Dendritic cell treated with granulocyte-macrophage colony-stimulating factor and Interleukin-4, amounts not matched to agents 40 ng/mL and 50 ng/mL, for 4 days (primary cell): ENCODE data around the gene SYNE1.

ENCODE experiments used
- H3K27ac Mint-ChIP-seq: one replicate; pipeline ENCODE4 v1.8.0; 2022; ENCODE audit warnings: mild to moderate bottlenecking, mixed read lengths
- H3K27me3 Mint-ChIP-seq: one replicate; pipeline ENCODE4 v1.8.0; 2022; ENCODE audit warnings: mild to moderate bottlenecking, mixed read lengths
- H3K36me3 Mint-ChIP-seq: one replicate; pipeline ENCODE4 v1.8.0; 2022; ENCODE audit warnings: low read depth, mixed read lengths
- H3K4me1 Mint-ChIP-seq: one replicate; pipeline ENCODE4 v1.8.0; 2022; ENCODE audit warnings: low read depth, mixed read lengths
- H3K4me3 Mint-ChIP-seq: one replicate; pipeline ENCODE4 v1.8.0; 2022; ENCODE audit warnings: mild to moderate bottlenecking, moderate library complexity, mixed read lengths
- H3K9me3 Mint-ChIP-seq: one replicate; pipeline ENCODE4 v1.8.0; 2022; ENCODE audit warnings: mixed read lengths
- intact Hi-C: fragments of 100-400 bp; cut with micrococcal nuclease; formaldehyde crosslinking; loops from one replicate; pipeline ENCODE4 v1.15.0; 2022

Gene SYNE1

DNA sequence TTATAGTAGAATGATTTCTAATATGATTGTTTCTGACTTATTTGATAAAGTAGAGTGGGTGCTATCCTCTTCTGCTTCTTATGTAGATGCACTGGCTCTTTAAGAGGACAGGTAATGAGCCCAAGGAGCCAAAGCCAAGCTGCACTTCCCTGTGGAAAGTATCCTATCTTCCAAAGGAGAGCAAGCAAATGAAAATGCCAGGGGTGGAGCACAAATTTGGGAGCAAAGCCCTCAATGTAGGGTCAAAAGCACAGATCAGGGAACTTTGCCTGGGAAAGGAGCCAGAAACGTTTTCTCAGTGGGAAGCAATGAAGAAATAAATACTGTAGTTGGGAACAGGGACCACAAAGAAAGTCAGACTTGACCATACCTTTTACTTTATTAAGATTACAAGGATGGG lies 242.9 kb downstream of the SYNE1 start:
- no peak overlapping the region for H3K27ac Mint-ChIP-seq
- no peaks in the 10 kb centered on the region for H3K4me1 Mint-ChIP-seq
- intact Hi-C loops: no loop called here
- H3K9me3 Mint-ChIP-seq: no peaks in the 10 kb centered on the region
- H3K4me3 Mint-ChIP-seq: no peak overlapping the region
- H3K36me3 Mint-ChIP-seq: no peaks in the 10 kb centered on the region
- H3K27me3 Mint-ChIP-seq: no peaks in the 10 kb centered on the region

DNA sequence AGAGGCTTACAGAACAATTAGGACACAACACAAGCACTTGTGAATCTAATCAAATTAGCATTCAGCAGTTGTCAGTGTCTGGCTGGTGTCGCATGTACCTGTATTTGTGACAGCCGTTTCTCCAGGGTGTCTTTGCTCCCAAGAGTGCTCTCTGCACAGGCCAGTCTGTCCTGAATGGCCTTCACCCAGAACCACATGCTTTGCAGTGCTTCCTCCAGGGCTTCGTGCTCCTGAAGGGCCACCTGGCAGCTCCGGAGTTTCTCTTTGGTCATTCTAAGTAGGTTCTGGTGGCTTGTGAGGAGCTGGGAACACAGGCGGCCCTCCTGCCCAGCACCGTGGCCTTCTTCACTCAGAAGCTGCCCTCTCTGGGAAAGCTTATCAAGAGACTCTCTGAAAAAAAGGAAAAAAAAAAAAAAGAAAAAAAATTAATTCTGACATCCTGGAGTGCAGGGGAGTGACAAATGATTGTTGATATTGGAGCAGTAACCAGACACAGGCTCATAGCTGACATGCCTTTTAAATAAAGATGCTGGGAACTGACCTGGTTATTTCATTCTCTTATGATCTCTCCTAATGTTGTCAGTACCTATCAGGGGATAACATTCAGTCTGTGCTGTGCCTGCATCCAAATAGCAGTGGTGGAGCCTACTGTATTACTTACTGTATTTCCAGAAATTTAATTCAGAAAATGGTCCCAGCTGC lies 245.8 kb downstream of the SYNE1 start:
- Mint-ChIP-seq H3K36me3 (no peaks in the 10 kb centered on the region), H3K4me3 (no peak overlapping the region), H3K27me3 (no peaks in the 10 kb centered on the region), H3K4me1 (no peaks in the 10 kb centered on the region), H3K9me3 (no peaks in the 10 kb centered on the region), H3K27ac (no peak overlapping the region)
- intact Hi-C loops: no loop called here

DNA sequence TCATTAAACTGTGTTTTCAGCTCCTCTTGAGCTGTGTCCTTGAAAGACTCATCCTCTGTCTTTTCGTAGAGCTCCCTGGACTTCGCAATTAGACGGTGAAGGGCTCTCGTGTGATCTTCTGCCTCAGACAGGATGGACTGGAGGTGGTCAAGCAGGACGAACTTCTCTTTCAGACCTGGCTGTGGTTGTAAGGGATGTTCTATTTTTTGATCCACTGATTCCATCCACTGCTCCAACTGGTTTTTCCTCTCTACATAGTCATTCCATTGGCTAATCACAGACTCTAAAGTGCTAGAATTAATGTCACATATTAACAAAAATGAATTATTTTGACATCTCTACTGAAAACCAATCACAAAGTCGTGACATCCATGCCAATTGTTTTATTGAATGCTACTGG lies 250.1 kb downstream of the SYNE1 start:
- intact Hi-C loops: no loop called here
- no peaks in the 10 kb centered on the region for H3K27me3 Mint-ChIP-seq
- no peaks in the 10 kb centered on the region for H3K36me3 Mint-ChIP-seq
- H3K9me3 Mint-ChIP-seq: no peaks in the 10 kb centered on the region
- no peak overlapping the region for H3K27ac Mint-ChIP-seq
- H3K4me3 Mint-ChIP-seq: no peak overlapping the region
- no peaks in the 10 kb centered on the region for H3K4me1 Mint-ChIP-seq

DNA sequence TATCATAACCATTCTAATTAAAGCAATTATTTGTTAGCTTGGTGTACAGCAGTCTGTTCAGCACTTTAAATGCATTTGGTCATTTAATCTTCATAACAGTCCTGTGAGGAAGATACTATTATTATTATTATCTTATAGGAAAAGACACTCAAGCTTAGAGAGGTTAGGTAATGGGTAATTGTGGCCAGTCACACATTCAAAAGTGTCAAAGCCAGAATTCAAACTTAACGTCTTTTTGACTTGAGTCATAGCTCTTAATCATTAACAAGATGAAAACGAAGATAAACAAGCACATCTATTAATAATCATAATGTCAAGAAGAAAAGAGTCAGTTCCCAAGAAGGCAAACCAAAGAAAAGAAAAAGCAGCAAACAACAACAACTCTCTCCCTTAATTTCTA lies 251.0 kb downstream of the SYNE1 start:
- Mint-ChIP-seq H3K27me3 (no peaks in the 10 kb centered on the region), H3K27ac (no peak overlapping the region), H3K9me3 (no peaks in the 10 kb centered on the region), H3K4me3 (no peak overlapping the region), H3K36me3 (no peaks in the 10 kb centered on the region), H3K4me1 (no peaks in the 10 kb centered on the region)
- intact Hi-C loops: no loop called here

DNA sequence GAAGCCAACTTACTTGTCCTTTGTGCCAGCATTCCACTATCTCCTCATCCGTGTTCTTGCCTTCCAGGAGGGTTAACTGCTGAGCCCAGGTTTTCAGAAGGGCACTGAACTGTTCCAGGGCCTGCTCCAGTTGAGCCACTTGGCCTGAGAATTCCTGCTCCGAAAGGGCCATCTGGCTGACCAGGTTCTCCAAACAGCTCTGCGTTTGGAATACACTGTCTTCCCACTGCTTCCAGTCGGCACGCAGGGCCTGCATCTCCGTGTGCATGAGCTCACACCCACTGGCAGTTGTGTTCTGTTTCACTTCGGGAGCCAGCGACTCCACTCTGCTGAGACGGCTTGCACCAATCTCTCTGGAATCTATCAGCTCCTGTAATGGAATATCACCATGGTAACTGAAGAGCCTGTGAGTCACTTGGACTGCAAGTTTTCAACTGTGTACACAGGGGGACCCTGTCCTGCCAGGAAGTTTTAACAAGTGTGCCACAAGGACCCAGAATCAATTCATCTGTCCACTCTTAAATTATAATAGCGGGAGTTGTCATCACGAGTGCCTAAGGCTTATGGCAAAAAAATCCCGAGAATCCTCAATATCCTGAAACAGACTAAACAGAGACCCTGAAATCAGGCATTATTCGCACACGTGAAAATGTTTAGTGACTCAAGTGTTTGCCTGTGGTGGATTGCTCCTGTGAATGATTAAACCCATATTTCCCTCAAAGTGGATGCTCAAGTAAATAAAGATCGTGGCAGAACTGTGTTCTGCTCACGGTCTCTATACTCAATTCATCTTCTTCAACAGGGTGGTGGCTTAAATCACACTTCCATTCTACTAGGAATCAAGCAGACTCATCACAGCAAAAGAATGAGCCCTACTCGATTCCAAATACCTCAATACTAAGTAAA lies 255.9 kb downstream of the SYNE1 start:
- no peaks in the 10 kb centered on the region for H3K27me3 Mint-ChIP-seq

DNA sequence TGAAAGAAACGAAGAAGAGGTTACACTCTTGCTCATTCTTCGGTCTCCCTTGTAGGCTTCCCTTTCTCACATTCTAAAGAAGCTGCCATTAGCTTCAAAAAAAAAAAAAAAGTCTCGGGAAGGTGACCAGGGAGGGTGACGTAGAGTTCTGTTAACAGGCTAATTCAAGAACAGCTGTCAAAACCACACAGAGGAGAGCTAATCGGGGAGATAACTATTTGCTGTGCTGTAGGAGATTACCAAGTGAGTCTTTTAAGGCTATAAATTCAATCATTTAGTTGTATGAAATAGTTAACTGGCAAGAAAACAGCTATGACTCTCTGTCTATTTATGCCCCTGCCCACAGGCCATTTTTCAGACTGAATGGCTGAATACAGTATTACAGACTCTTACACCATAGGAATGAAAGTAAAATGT lies 256.8 kb downstream of the SYNE1 start:
- H3K4me1 Mint-ChIP-seq: no peaks in the 10 kb centered on the region
- H3K4me3 Mint-ChIP-seq: no peak overlapping the region
- H3K9me3 Mint-ChIP-seq: no peaks in the 10 kb centered on the region
- no peaks in the 10 kb centered on the region for H3K27me3 Mint-ChIP-seq
- H3K27ac Mint-ChIP-seq: no peak overlapping the region
- no peaks in the 10 kb centered on the region for H3K36me3 Mint-ChIP-seq
- intact Hi-C loops: no loop called here

More for the DNA sequence above, 255.9 kb downstream of the SYNE1 start:
- H3K4me3 Mint-ChIP-seq: no peak overlapping the region
- H3K4me1 Mint-ChIP-seq: no peaks in the 10 kb centered on the region
- intact Hi-C loops: no loop called here
- H3K9me3 Mint-ChIP-seq: no peaks in the 10 kb centered on the region
- H3K36me3 Mint-ChIP-seq: no peaks in the 10 kb centered on the region
- no peak overlapping the region for H3K27ac Mint-ChIP-seq

DNA sequence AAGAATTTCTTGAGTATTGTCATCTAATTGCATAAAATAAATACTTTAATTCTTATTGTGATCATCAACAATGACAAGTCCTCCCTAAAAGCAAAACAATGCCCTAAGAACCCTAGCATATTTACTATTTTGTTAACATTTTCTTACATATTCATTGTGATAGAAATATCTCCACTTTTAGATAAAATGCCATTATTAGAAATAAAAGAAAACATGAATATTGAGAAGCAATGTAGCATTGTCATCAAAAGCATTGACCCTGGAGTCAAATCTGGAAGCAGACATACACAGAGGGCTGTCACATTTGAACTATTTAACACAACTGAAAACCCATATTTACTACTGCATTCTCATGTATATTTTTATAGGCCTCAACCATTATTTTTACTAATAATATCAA lies 257.7 kb downstream of the SYNE1 start:
- no peaks in the 10 kb centered on the region for H3K9me3 Mint-ChIP-seq
- H3K27me3 Mint-ChIP-seq: no peaks in the 10 kb centered on the region
- no peaks in the 10 kb centered on the region for H3K36me3 Mint-ChIP-seq
- no peak overlapping the region for H3K4me3 Mint-ChIP-seq
- no peak overlapping the region for H3K27ac Mint-ChIP-seq
- intact Hi-C loops: no loop called here
- no peaks in the 10 kb centered on the region for H3K4me1 Mint-ChIP-seq

DNA sequence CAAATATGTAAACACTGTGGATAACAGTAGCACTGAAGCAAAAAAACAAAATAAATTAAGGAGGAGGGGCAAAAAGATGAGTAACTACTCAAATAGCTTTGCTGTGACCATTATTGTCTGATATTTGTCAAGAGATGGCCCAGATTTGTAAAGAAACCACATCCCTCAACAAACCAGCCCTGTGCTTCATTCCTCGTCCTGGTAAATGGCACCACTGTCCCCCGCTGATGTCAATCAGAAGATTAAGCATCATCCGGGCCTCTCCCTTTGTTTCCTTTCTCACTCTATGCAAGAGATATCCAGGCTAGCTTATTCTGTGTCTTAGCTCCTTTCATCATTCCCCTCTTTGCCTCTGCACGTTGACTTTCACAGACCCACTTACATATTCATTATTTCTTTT lies 259.0 kb downstream of the SYNE1 start:
- no peaks in the 10 kb centered on the region for H3K36me3 Mint-ChIP-seq
- no peak overlapping the region for H3K4me3 Mint-ChIP-seq
- no peaks in the 10 kb centered on the region for H3K4me1 Mint-ChIP-seq
- no peaks in the 10 kb centered on the region for H3K9me3 Mint-ChIP-seq
- intact Hi-C loops: no loop called here
- no peak overlapping the region for H3K27ac Mint-ChIP-seq
- H3K27me3 Mint-ChIP-seq: no peaks in the 10 kb centered on the region

DNA sequence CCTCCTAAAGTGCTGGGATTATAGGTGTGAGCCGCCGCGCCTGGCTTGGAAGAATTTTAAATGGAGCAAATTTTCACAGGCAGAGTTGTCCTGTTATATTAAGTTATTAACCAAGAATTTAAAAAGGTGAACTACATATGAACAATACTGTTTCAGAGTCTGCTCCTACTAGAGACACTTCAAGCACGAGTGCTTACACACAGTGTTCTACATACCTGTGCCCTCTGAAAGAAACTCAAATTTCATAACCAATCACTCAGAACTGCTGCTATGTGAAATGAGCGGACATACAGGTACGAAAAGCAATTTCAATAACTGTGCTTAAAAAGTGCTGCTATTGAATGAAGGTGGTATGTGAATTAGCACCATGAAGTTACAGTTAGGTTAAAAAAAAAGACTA lies 262.0 kb downstream of the SYNE1 start:
- H3K4me3 Mint-ChIP-seq: no peak overlapping the region
- H3K4me1 Mint-ChIP-seq: no peaks in the 10 kb centered on the region
- H3K9me3 Mint-ChIP-seq: no peaks in the 10 kb centered on the region
- H3K27me3 Mint-ChIP-seq: no peaks in the 10 kb centered on the region
- intact Hi-C loops: no loop called here
- no peaks in the 10 kb centered on the region for H3K36me3 Mint-ChIP-seq
- no peak overlapping the region for H3K27ac Mint-ChIP-seq

DNA sequence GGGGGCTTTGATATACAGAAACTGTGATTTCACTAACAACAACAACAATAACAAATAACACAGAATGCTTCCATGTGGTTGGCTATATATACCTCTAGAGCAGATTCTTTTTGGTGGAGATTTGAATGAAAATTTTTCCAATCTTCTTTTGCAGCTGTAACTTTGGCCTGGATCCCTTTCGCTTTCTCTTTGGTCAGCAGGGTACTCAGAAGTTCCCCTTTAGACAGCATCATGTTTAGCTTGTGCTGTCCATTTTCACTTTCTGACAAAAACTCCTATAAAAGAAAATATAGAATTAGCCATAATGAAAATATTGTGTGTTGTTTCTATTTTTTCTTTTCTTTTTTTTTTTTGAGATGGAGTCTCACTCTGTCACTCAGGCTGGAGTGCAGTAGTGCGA lies 264.2 kb downstream of the SYNE1 start:
- no peaks in the 10 kb centered on the region for H3K27me3 Mint-ChIP-seq
- no peaks in the 10 kb centered on the region for H3K4me1 Mint-ChIP-seq
- intact Hi-C loops: no loop called here

DNA sequence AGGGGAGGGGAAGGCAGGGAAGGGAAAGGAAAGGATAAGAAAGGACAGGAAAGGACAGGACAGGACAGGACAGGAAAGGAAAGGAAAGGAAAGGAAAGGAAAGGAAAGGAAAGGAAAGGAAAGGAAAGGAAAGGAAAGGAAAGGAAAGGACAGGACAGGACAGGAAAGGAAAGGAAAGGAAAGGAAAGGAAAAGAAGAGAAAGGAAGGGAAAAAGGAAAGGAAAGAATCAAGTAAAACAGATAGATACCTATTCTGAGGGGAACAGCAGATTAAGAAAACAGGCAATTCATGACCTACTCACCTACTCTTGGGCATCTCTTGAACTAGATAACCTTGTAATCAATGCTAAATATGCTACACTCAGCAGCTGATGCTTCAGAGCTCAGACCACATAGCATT lies 265.4 kb downstream of the SYNE1 start:
- H3K27ac Mint-ChIP-seq: no peak overlapping the region
- H3K27me3 Mint-ChIP-seq: no peaks in the 10 kb centered on the region
- H3K4me1 Mint-ChIP-seq: no peaks in the 10 kb centered on the region
- intact Hi-C loops: no loop called here
- no peaks in the 10 kb centered on the region for H3K36me3 Mint-ChIP-seq
- H3K4me3 Mint-ChIP-seq: no peak overlapping the region
- no peaks in the 10 kb centered on the region for H3K9me3 Mint-ChIP-seq

More for the DNA sequence above, 264.2 kb downstream of the SYNE1 start:
- H3K27ac Mint-ChIP-seq: no peak overlapping the region
- H3K36me3 Mint-ChIP-seq: no peaks in the 10 kb centered on the region
- no peak overlapping the region for H3K4me3 Mint-ChIP-seq
- no peaks in the 10 kb centered on the region for H3K9me3 Mint-ChIP-seq

DNA sequence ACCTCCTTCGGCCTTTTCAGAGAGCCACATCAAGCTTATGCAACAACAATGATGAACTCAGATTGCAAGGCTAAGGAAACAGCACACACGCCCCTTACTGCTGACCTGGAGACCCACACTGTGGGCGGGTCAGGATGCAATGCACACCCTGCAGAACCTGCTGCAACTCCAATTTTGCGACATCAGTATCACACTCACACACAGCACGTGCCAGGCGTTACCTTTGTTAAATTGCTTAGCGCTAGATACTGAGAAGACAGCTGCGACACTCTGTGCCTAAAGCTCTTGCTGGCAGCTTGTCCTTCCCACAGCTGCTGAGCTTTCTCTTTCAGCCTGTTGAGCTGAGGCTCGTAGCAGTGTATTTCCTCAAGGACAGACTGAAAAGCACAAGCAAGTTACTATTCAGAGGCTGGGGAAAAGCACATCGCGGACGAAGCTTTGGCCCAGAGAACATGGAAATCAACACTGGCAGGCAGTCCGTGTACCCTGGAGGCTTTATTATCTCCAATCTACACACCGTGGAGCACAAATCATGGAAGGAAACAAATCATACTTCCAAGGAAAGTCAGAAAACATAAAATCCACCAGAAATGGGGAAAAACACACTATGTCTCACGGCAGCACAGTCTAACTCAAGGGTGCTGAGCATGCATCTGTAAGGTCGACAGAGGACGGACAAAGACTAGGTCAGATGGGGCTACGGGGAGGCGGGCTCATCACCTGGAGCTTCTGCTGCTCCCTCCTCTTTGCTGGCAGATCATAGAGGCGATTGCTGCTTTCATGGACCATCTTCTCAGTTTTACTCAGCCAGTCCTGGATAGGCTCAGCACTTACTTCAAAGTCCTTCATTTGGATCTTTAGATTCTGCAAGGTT lies 268.2 kb downstream of the SYNE1 start:
- Mint-ChIP-seq H3K4me3 (no peak overlapping the region), H3K27ac (no peak overlapping the region), H3K9me3 (no peaks in the 10 kb centered on the region), H3K36me3 (no peaks in the 10 kb centered on the region), H3K27me3 (no peaks in the 10 kb centered on the region), H3K4me1 (no peaks in the 10 kb centered on the region)
- intact Hi-C loops: no loop called here

DNA sequence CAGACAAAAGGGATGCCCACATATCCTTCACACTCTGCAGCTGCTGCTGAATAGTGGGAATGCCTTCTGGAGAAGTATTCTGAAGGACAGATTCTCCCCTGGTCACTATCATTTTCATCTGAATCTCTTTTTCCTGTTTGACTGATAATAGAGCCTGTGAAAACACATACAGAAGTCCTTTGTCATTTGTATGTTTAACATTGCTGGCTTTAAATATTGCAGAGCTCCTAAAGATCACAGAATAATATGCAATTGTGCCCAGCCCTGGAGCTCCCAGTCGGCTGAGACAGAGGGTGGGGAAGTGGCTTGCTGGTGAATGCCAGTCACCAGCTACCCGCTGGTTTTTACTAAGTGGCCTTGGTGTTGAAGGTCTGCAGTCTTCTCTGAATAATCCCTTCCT lies 272.3 kb downstream of the SYNE1 start:
- Mint-ChIP-seq H3K27ac (no peak overlapping the region), H3K4me1 (no peaks in the 10 kb centered on the region), H3K27me3 (no peaks in the 10 kb centered on the region), H3K4me3 (no peak overlapping the region), H3K9me3 (no peaks in the 10 kb centered on the region), H3K36me3 (no peaks in the 10 kb centered on the region)
- intact Hi-C loops: no loop called here

DNA sequence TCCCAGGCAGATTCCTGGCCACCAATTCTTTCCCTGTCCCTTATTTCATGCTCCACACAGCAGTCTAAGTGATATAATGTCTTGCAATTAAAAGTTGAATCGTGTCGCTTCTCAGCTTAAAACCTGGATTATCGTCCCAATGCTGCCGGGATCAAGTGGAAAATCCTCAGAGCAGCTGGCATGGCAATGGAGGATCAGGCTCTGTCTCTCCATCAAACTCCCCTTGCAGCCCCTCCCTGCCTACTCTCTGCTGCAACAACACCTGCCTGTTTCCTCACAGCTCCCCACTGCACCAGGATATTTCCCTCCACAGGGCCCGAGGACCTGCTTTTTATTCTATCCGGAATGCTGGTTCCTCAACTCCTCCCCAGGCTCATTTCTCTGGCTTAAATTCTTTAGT lies 277.1 kb downstream of the SYNE1 start:
- Mint-ChIP-seq H3K27me3 (no peaks in the 10 kb centered on the region), H3K27ac (no peak overlapping the region), H3K36me3 (no peaks in the 10 kb centered on the region), H3K4me1 (no peaks in the 10 kb centered on the region), H3K9me3 (no peaks in the 10 kb centered on the region), H3K4me3 (no peak overlapping the region)
- intact Hi-C loops: no loop called here
